ENCODE results near the gene ADIPOR2. TPM values are rescaled to one million over a fixed set of nuclear protein-coding genes. Genes with fewer than 3 reads are reported as not detected.

The ADIPOR2 gene
- total and polyA plus RNA-seq, 2 donors (not counting 1 experiment from before 2014, with no cell fraction given): 43.1 to 46.1 TPM

DNA sequence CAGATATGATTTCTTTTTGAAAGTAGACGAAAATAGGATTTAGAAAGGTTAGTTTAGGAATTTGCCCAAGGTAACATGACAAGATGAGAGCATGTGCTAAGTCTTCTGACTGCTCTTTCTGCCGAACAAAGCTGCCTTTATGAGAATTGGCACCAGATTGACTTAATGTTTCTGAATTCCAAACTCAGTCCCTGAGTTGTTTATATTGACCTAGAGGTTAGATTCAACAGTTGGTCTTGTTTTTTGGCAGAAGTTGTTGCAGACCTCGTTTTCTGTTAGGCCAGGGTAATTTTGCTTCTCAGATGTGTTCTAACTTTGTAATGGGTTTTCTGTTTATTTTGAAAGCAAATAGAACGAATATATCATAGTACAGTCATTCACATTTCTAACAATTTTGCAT, 68.0 kb downstream of the ADIPOR2 start:
- H3K4me1 ChIP-seq (ENCODE audit: control insufficient read depth, extremely low read depth, insufficient read depth, low read length): peaks cover 2% of the 10 kb centered on the region
- peak in 1 of 2 donors; percentile 78 for DNase-seq (ENCODE audit: low read depth in 2 of 2)
- no peak overlapping the region for H3K4me3 ChIP-seq (replicated peaks in 1 of 4; ENCODE audit: control extremely low read depth in 1 of 4, insufficient read depth in 1 of 4, low read depth in 3 of 4, low read length in 4 of 4)
- H3K9ac ChIP-seq (ENCODE audit: insufficient read depth, low read length): no peak overlapping the region
- H3K9me3 ChIP-seq (ENCODE audit: control insufficient read depth, insufficient read depth, low read depth, low read length): no peaks in the 10 kb centered on the region
- H3K36me3 ChIP-seq (ENCODE audit: control insufficient read depth, insufficient read depth, low read length): no peaks in the 10 kb centered on the region
- H3K79me2 ChIP-seq (ENCODE audit: control insufficient read depth, insufficient read depth, low read length): peaks cover 7% of the 10 kb centered on the region
- TF ChIP-seq, protein P1, sequence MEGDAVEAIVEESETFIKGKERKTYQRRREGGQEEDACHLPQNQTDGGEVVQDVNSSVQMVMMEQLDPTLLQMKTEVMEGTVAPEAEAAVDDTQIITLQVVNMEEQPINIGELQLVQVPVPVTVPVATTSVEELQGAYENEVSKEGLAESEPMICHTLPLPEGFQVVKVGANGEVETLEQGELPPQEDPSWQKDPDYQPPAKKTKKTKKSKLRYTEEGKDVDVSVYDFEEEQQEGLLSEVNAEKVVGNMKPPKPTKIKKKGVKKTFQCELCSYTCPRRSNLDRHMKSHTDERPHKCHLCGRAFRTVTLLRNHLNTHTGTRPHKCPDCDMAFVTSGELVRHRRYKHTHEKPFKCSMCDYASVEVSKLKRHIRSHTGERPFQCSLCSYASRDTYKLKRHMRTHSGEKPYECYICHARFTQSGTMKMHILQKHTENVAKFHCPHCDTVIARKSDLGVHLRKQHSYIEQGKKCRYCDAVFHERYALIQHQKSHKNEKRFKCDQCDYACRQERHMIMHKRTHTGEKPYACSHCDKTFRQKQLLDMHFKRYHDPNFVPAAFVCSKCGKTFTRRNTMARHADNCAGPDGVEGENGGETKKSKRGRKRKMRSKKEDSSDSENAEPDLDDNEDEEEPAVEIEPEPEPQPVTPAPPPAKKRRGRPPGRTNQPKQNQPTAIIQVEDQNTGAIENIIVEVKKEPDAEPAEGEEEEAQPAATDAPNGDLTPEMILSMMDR (conservative IDR thresholded peaks at IDR 0.05 in 1 of 2, IDR thresholded peaks at IDR 0.05 in 1 of 2; ENCODE audit: low read depth in 1 of 2, low read length in 2 of 2): no peak
- no peak for TF ChIP-seq EZH2 (IDR thresholded peaks at IDR 0.05; ENCODE audit: low read length, missing control alignments)
- peak overlapping the region; percentile 28 for H3K4me2 ChIP-seq (ENCODE audit: extremely low read depth, insufficient read depth, low read length)
- no peak overlapping the region for H3K27ac ChIP-seq (ENCODE audit: insufficient read depth, low read length)
- H4K20me1 ChIP-seq (ENCODE audit: control insufficient read depth, extremely low read depth, insufficient read depth, low read length): no peaks in the 10 kb centered on the region
- H2AFZ ChIP-seq (ENCODE audit: low read length): no peak overlapping the region
- no peaks in the 10 kb centered on the region for H3K27me3 ChIP-seq (ENCODE audit: control insufficient read depth, insufficient read depth, low read length)

GRCh38 chr12:1760566-1761382, 69.9 kb downstream of the ADIPOR2 start:
- Histone ChIP-seq H3K4me3 (replicated peaks in 1 of 4; ENCODE audit: control extremely low read depth in 1 of 4, insufficient read depth in 1 of 4, low read depth in 3 of 4, low read length in 4 of 4) (no peak overlapping the region), H3K27me3 (ENCODE audit: control insufficient read depth, insufficient read depth, low read length) (no peaks in the 10 kb centered on the region), H4K20me1 (ENCODE audit: control insufficient read depth, extremely low read depth, insufficient read depth, low read length) (no peaks in the 10 kb centered on the region), H2AFZ (ENCODE audit: low read length) (no peak overlapping the region), H3K4me2 (ENCODE audit: extremely low read depth, insufficient read depth, low read length) (no peak overlapping the region), H3K9ac (ENCODE audit: insufficient read depth, low read length) (no peak overlapping the region), H3K9me3 (ENCODE audit: control insufficient read depth, insufficient read depth, low read depth, low read length) (no peaks in the 10 kb centered on the region), H3K27ac (ENCODE audit: insufficient read depth, low read length) (no peak overlapping the region), H3K79me2 (ENCODE audit: control insufficient read depth, insufficient read depth, low read length) (peaks cover 7% of the 10 kb centered on the region), H3K36me3 (ENCODE audit: control insufficient read depth, insufficient read depth, low read length) (no peaks in the 10 kb centered on the region), H3K4me1 (ENCODE audit: control insufficient read depth, extremely low read depth, insufficient read depth, low read length) (peaks cover 2% of the 10 kb centered on the region)
- TF ChIP-seq, protein P1 (conservative IDR thresholded peaks at IDR 0.05 in 1 of 2, IDR thresholded peaks at IDR 0.05 in 1 of 2; ENCODE audit: low read depth in 1 of 2, low read length in 2 of 2): no peak
- no peak for TF ChIP-seq EZH2 (IDR thresholded peaks at IDR 0.05; ENCODE audit: low read length, missing control alignments)
- DNase-seq (ENCODE audit: low read depth in 2 of 2): peak; percentile 45 to 65

GRCh38 chr12:1761857-1762256, 71.0 kb downstream of the ADIPOR2 start:
- Histone ChIP-seq H2AFZ (ENCODE audit: low read length) (no peak overlapping the region), H3K4me2 (ENCODE audit: extremely low read depth, insufficient read depth, low read length) (no peak overlapping the region), H3K4me3 (replicated peaks in 1 of 4; ENCODE audit: control extremely low read depth in 1 of 4, insufficient read depth in 1 of 4, low read depth in 3 of 4, low read length in 4 of 4) (no peak overlapping the region), H3K36me3 (ENCODE audit: control insufficient read depth, insufficient read depth, low read length) (no peaks in the 10 kb centered on the region), H3K27me3 (ENCODE audit: control insufficient read depth, insufficient read depth, low read length) (no peaks in the 10 kb centered on the region), H3K4me1 (ENCODE audit: control insufficient read depth, extremely low read depth, insufficient read depth, low read length) (peaks cover 2% of the 10 kb centered on the region), H3K79me2 (ENCODE audit: control insufficient read depth, insufficient read depth, low read length) (peaks cover 9% of the 10 kb centered on the region), H3K9ac (ENCODE audit: insufficient read depth, low read length) (no peak overlapping the region), H4K20me1 (ENCODE audit: control insufficient read depth, extremely low read depth, insufficient read depth, low read length) (no peaks in the 10 kb centered on the region), H3K27ac (ENCODE audit: insufficient read depth, low read length) (no peak overlapping the region), H3K9me3 (ENCODE audit: control insufficient read depth, insufficient read depth, low read depth, low read length) (no peaks in the 10 kb centered on the region)
- TF ChIP-seq, protein P1 (conservative IDR thresholded peaks at IDR 0.05 in 1 of 2, IDR thresholded peaks at IDR 0.05 in 1 of 2; ENCODE audit: low read depth in 1 of 2, low read length in 2 of 2): no peak
- TF ChIP-seq EZH2 (IDR thresholded peaks at IDR 0.05; ENCODE audit: low read length, missing control alignments): no peak
- no peak for DNase-seq (ENCODE audit: low read depth in 2 of 2)

Measured in fibroblast of lung (primary cell).